Coronary artery (tissue), 2 donors: ENCODE results near the gene CERKL.

Experiments used
- DNase-seq: peaks from one replicate; pipeline ENCODE4 v3.0.0-alpha.2; 2017; ENCODE audit warnings: low spot score
- H3K27ac ChIP-seq, 2 donors: fragments of 200-600 bp; sonication (generic); one replicate each; pipeline ENCODE4 v1.5.1; 2016 to 2019
- H3K4me3 ChIP-seq: fragments of 200-600 bp; sonication (generic); 2 replicates; pipeline ENCODE4 v1.5.1; 2016; ENCODE audit warnings: mild to moderate bottlenecking, moderate library complexity
- CTCF ChIP-seq: fragments of 200-600 bp; sonication (generic); IDR thresholded peaks from one replicate; pipeline ENCODE4 v1.5.1; 2019; ENCODE audit warnings: antibody characterized with exemption

The CERKL gene

GRCh38 chr2:181520253-181520652, 136.7 kb downstream of the CERKL start:
- no peak for DNase-seq
- no peak for TF ChIP-seq CTCF
- Histone ChIP-seq H3K27ac (no peak overlapping the region), H3K4me3 (no peak overlapping the region)

- H3K4me3 ChIP-seq, result no peak overlapping the region
- DNase-seq, result no peak
- TF ChIP-seq CTCF, result no peak
- no peak overlapping the region for H3K27ac ChIP-seq
Measured at GRCh38 chr2:181517685-181518301, 139.1 kb downstream of the CERKL start.

- DNase-seq, result no peak
- no peak overlapping the region for H3K27ac ChIP-seq
- no peak overlapping the region for H3K4me3 ChIP-seq
- no peak for TF ChIP-seq CTCF
Measured at GRCh38 chr2:181516992-181517391, 139.9 kb downstream of the CERKL start.

GRCh38 chr2:181515719-181516118, 141.2 kb downstream of the CERKL start:
- no peak for TF ChIP-seq CTCF
- Histone ChIP-seq H3K27ac (no peak overlapping the region), H3K4me3 (no peak overlapping the region)
- no peak for DNase-seq

- no peak for TF ChIP-seq CTCF
- H3K27ac ChIP-seq, result no peak overlapping the region
- no peak for DNase-seq
Measured at GRCh38 chr2:181500201-181500600, 156.7 kb downstream of the CERKL start.

GRCh38 chr2:181499231-181499630, 157.7 kb downstream of the CERKL start:
- Histone ChIP-seq H3K27ac (no peak overlapping the region), H3K4me3 (no peak overlapping the region)
- no peak for TF ChIP-seq CTCF
- DNase-seq, result no peak

More at GRCh38 chr2:181500201-181500600, 156.7 kb downstream of the CERKL start:
- H3K4me3 ChIP-seq, result no peak overlapping the region
